NCI-H1092 treated with DMSO at 0.1 percent for 48 hours (cell line): ENCODE measurements around the gene TMEM81.

ENCODE experiments used
- DNase-seq: peaks from one replicate; lab custom pipeline; 2025; lab: John Stamatoyannopoulos, UW

TMEM81 gene

GRCh38 chr1:205058853-205059252 is 25.4 kb downstream of the TMEM81 start:
- DNase-seq, result no peak

- no peak for DNase-seq
Measured at GRCh38 chr1:205057808-205058575, 26.3 kb downstream of the TMEM81 start.

- no peak for DNase-seq
Measured at GRCh38 chr1:205056956-205057568, 27.2 kb downstream of the TMEM81 start.

GRCh38 chr1:205056188-205056611 is 28.1 kb downstream of the TMEM81 start:
- DNase-seq, result no peak

GRCh38 chr1:205054013-205054412 is 30.2 kb downstream of the TMEM81 start:
- no peak for DNase-seq

GRCh38 chr1:205053296-205053695 is 31.0 kb downstream of the TMEM81 start:
- no peak for DNase-seq

- no peak for DNase-seq
Measured at GRCh38 chr1:205052690-205053089, 31.6 kb downstream of the TMEM81 start.

GRCh38 chr1:205049479-205049878 is 34.8 kb downstream of the TMEM81 start:
- no peak for DNase-seq

- no peak for DNase-seq
Measured at GRCh38 chr1:205048382-205048781, 35.9 kb downstream of the TMEM81 start.

GRCh38 chr1:205047764-205048231 is 36.5 kb downstream of the TMEM81 start:
- DNase-seq, result no peak

- DNase-seq, result no peak
Measured at GRCh38 chr1:205046870-205047269, 37.4 kb downstream of the TMEM81 start.

- DNase-seq, result no peak
Measured at GRCh38 chr1:205045146-205045545, 39.1 kb downstream of the TMEM81 start.

GRCh38 chr1:205044741-205045140 is 39.5 kb downstream of the TMEM81 start:
- no peak for DNase-seq

- DNase-seq, result no peak
Measured at GRCh38 chr1:205043866-205044265, 40.4 kb downstream of the TMEM81 start.

- no peak for DNase-seq
Measured at GRCh38 chr1:205042911-205043806, 41.1 kb downstream of the TMEM81 start, which contains the start of gene CNTN2. CNTN2 (plus strand) TSS chr1:205043212; CDS start chr1:205053186, 9,974 bp downstream.

- DNase-seq, result no peak
Measured at GRCh38 chr1:205041998-205042910, 42.0 kb downstream of the TMEM81 start.

- DNase-seq, result no peak
Measured at GRCh38 chr1:205041001-205041715, 43.1 kb downstream of the TMEM81 start.

GRCh38 chr1:205038132-205038786 is 46.0 kb downstream of the TMEM81 start:
- DNase-seq, result no peak

GRCh38 chr1:205037539-205037938 is 46.7 kb downstream of the TMEM81 start:
- no peak for DNase-seq
